ENCODE measurements around the gene PRICKLE2. TPM values are rescaled to one million over a fixed set of nuclear protein-coding genes. Genes with fewer than 3 reads are reported as not detected.

PRICKLE2 gene
- total RNA-seq, 1 donor from 2014 or later, result 43.5 TPM

DNA sequence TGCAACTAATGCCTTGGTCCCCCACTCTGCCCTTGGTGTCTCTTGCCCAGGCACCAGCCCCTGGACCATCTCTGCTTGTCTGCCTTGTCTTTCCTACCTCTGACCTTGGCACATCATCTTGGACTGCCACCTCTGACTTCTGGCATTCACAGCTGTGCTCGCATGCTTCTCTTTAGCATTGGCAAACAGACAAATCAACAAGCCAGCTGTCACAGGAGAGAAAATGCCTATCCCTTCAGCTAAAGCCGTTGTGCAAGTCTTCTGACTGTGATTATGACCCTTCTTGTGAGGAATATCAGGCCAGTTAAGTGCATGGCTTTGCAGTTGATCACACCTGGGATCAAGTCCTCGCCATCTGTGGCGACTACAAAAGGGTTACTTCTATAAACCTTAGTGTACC, 84.6 kb downstream of the PRICKLE2 start:
- H3K4me1 ChIP-seq, result peaks cover 3% of the 10 kb centered on the region
- TF ChIP-seq, protein P1, sequence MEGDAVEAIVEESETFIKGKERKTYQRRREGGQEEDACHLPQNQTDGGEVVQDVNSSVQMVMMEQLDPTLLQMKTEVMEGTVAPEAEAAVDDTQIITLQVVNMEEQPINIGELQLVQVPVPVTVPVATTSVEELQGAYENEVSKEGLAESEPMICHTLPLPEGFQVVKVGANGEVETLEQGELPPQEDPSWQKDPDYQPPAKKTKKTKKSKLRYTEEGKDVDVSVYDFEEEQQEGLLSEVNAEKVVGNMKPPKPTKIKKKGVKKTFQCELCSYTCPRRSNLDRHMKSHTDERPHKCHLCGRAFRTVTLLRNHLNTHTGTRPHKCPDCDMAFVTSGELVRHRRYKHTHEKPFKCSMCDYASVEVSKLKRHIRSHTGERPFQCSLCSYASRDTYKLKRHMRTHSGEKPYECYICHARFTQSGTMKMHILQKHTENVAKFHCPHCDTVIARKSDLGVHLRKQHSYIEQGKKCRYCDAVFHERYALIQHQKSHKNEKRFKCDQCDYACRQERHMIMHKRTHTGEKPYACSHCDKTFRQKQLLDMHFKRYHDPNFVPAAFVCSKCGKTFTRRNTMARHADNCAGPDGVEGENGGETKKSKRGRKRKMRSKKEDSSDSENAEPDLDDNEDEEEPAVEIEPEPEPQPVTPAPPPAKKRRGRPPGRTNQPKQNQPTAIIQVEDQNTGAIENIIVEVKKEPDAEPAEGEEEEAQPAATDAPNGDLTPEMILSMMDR (IDR thresholded peaks at IDR 0.05), result no peak
- intact Hi-C loops (cut with DNase I), result no loop called here
- H3K36me3 ChIP-seq, result peaks cover 16% of the 10 kb centered on the region
- no peak overlapping the region for H3K4me3 ChIP-seq
- H3K9me3 ChIP-seq, result no peaks in the 10 kb centered on the region
- H3K27ac ChIP-seq, result no peak overlapping the region
- no peaks in the 10 kb centered on the region for H3K27me3 ChIP-seq (ENCODE audit: low read depth)
- DNase-seq (no peak), ATAC-seq (no peak)

DNA sequence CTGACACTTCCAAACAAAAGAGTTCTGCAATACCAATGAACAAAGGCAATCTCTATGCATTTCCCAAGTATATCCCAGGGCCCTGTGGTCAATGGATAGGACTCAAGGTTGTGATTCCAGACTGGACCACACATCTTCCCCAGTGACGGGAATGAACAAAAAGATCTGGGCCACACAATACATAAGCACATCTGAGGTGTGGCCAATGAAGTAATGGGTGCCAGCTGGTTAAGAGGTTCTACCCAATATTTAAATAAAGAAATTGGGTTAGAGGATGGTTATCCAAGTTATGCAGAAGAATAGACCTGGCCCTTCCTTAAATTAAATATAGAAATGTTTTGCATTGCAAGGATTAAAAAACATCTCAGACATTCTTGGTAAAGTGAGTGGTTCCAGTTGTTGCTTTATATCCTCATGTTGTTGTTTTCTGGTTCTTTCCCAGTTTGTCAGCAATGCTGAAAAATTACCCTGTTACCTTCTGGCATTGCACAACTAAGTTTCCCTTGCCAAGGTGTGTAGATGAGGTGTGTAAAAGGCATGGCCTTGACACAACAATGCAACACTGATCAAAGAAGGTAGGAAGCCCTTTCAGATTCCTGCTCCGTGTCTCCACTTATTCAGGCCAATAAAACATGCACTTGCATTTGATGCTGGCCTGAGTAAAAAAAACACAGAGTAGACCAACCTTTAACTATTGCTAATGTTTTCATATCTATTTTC, 86.5 kb downstream of the PRICKLE2 start:
- TF ChIP-seq, protein P1 (IDR thresholded peaks at IDR 0.05), result no peak
- no peaks in the 10 kb centered on the region for H3K9me3 ChIP-seq
- peaks cover 3% of the 10 kb centered on the region for H3K4me1 ChIP-seq
- no peaks in the 10 kb centered on the region for H3K27me3 ChIP-seq (ENCODE audit: low read depth)
- ATAC-seq (no peak), DNase-seq (no peak)
- H3K27ac ChIP-seq, result no peak overlapping the region
- H3K36me3 ChIP-seq, result peaks cover 16% of the 10 kb centered on the region
- H3K4me3 ChIP-seq, result no peak overlapping the region
- intact Hi-C loops (cut with DNase I), result no loop called here

DNA sequence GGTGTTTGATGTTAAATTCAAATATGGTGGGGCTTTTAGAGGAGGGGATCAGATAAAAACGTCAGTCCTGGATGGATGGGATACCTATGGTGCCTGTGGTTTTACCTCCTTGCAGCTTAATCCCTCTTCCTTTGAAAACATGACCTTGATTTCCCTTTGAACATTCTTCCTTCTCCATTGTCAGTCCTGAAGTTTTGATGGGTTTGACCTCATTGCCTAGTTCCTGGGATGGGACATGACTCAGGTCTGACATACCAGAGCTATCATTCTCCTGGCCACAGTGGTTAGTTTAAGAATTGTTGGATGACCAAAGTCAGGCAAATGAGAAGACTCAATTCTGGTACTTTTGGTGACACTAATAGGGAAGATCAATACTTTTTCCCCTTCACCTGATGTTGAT, 87.2 kb downstream of the PRICKLE2 start:
- TF ChIP-seq, protein P1 (IDR thresholded peaks at IDR 0.05), result no peak
- peaks cover 16% of the 10 kb centered on the region for H3K36me3 ChIP-seq
- ATAC-seq (no peak), DNase-seq (no peak)
- intact Hi-C loops (cut with DNase I), result no loop called here
- H3K27ac ChIP-seq, result no peak overlapping the region
- H3K4me1 ChIP-seq, result no peaks in the 10 kb centered on the region
- no peaks in the 10 kb centered on the region for H3K9me3 ChIP-seq
- no peaks in the 10 kb centered on the region for H3K27me3 ChIP-seq (ENCODE audit: low read depth)
- no peak overlapping the region for H3K4me3 ChIP-seq

DNA sequence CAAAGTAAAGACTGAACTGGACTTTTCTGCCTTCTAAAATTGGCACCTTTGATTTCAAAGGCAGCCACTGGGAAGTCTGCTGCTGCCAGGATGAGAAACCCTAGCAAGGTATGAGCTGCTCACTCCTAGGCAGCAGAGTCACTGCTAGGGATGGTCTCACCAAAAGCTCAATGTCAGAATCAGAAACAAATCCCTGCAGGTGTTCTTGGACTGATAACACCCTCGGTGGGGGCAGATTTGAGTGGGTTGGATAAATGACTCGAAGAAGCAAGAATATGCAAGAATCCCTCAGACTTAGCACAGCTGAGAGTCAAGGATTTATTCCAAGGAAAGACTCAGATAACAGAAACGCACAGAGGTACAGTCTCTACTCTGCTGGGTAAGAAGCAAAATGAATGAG, 90.4 kb downstream of the PRICKLE2 start:
- H3K4me1 ChIP-seq, result no peaks in the 10 kb centered on the region
- H3K4me3 ChIP-seq, result no peak overlapping the region
- no peaks in the 10 kb centered on the region for H3K9me3 ChIP-seq
- H3K27ac ChIP-seq, result no peak overlapping the region
- TF ChIP-seq, protein P1 (IDR thresholded peaks at IDR 0.05), result no peak
- DNase-seq (no peak), ATAC-seq (no peak)
- intact Hi-C loops (cut with DNase I), result no loop called here
- no peaks in the 10 kb centered on the region for H3K27me3 ChIP-seq (ENCODE audit: low read depth)
- no peaks in the 10 kb centered on the region for H3K36me3 ChIP-seq

DNA sequence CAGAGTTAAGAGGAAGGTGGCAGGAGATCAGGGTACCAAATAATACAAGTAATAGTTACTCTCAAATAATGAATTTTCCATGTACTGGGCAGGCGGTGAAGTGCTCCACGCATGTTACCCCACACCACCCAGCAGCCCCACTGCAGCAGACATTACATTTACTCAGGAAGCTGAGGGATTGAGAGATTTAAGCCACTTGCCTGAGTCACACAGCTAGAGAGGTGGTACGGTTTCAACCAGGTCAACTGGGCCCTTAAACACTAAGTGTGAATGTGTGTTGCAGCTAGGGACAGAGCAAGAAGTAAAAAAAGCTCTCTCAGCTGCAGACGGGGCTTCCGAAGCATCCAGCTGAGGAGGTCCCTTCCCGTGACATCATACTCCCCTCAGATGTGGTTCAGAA, 91.3 kb downstream of the PRICKLE2 start:
- no peak for DNase-seq
- Histone ChIP-seq H3K36me3 (no peaks in the 10 kb centered on the region), H3K27ac (no peak overlapping the region), H3K27me3 (ENCODE audit: low read depth) (no peaks in the 10 kb centered on the region), H3K9me3 (no peaks in the 10 kb centered on the region), H3K4me1 (no peaks in the 10 kb centered on the region), H3K4me3 (no peak overlapping the region)
- intact Hi-C loops (cut with DNase I), result no loop called here
- no peak for ATAC-seq
- TF ChIP-seq, protein P1 (IDR thresholded peaks at IDR 0.05), result no peak
